Stimulated activated CD4-positive, alpha-beta T cell treated with anti-CD3 and anti-CD28 coated beads, Interleukin-2, amount 100 ng/mL, for 4 hours (primary cell): Measurements from ENCODE around the gene CLDN6.

Experiments used
- DNase-seq: peaks from one replicate; pipeline ENCODE4 v3.0.0-alpha.2; 2020; ENCODE audit warnings: low read depth

Gene CLDN6

DNA sequence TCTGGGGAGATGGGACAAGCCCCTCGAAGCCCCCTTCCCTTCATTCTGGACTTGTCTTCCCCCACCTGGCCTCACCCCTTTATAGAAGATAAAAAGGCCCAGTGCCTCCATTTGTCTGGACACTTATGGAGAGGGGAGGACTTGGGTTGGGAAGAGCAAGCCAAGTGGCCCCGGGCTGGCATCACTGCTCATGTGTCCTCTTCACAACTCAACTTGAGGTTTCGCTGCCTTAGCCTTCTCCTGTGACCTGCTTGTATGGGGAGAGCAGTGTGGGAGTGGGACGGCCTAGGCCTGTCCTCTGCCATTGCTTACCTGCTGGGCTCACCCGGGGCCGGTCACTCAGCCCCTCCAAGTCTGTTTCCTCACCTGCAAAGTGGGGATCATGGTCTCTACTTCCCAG is 47.4 kb downstream of the CLDN6 start:
- DNase-seq: no peak

DNA sequence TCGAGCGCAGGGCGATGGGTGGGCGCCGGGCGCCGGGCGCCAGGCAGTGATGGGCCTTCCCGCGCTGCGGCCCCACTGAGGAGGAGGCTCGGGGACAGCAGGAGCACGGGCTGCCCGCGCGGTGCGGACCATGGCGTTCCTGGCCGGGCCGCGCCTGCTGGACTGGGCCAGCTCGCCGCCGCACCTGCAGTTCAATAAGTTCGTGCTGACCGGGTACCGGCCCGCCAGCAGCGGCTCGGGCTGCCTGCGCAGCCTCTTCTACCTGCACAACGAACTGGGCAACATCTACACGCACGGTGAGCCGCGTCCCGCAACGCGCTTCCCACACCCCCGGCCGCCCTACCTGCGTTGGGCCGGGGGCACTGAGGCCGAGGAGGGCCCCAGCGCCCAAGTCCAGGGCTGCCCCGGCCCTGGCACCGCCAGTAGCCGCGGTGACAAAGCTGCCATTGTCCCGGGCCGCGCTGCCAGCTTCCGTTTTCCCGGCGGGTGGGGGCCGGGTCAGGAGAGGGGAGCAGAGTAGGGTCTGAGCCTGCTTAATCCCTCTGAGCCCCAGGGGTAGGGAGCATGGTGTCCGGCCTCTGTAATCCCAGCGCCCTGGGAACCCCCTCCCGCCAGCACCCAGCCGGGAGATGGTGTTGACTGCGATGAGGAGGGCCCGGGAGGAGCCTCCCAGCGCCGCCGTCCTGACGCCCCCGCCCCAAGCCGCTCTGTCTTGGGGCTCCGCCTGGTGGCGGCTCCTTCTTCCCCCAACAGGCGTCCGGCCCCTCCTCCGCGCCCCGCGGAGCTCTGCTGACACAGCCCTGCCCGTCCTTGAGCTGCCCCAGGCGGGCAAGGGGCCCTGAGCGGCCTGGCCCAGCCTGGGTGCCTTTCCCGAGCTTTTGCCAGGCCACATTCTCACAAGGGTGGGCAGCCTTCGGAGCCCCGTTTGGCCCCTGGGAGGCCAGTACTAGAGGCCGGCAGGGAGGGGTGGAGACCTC is 48.1 kb downstream of the CLDN6 start:
- peak; percentile 61 for DNase-seq

- peak; percentile 66 for DNase-seq
Observed at GRCh38 chr16:2968738-2969544, 49.0 kb downstream of the CLDN6 start, which contains the start of gene PAQR4. Gene PAQR4 (plus strand): TSS chr16:2969348. CDS start chr16:2969675, 327 bp downstream.

GRCh38 chr16:2968368-2968737 is 49.6 kb downstream of the CLDN6 start:
- no peak for DNase-seq

DNA sequence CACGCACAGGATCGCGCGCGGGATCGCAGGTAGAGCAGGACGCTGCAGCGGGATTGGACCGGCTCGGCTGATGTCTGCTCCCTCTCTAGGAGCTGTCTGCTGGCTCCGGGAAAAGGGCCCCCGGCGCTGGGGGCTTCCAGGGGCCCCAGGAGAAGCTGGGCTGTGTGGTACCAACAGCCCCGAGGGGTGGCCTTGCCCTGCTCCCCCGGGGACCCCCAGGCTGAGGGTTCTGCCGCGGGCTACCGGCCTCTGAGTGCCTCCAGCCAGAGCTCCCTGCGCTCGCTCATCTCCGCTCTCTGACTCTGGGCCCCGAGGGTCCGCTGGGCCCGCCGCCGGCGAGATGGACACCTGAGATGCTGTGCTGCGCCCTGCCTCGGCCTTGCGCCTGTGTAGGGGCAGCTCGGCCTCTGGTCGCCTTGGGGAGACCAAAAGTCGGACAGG is 50.2 kb downstream of the CLDN6 start:
- DNase-seq: no peak

- DNase-seq: no peak
Observed at GRCh38 chr16:2967211-2967631, 50.8 kb downstream of the CLDN6 start.

GRCh38 chr16:2966808-2967191 is 51.2 kb downstream of the CLDN6 start:
- DNase-seq: no peak

DNA sequence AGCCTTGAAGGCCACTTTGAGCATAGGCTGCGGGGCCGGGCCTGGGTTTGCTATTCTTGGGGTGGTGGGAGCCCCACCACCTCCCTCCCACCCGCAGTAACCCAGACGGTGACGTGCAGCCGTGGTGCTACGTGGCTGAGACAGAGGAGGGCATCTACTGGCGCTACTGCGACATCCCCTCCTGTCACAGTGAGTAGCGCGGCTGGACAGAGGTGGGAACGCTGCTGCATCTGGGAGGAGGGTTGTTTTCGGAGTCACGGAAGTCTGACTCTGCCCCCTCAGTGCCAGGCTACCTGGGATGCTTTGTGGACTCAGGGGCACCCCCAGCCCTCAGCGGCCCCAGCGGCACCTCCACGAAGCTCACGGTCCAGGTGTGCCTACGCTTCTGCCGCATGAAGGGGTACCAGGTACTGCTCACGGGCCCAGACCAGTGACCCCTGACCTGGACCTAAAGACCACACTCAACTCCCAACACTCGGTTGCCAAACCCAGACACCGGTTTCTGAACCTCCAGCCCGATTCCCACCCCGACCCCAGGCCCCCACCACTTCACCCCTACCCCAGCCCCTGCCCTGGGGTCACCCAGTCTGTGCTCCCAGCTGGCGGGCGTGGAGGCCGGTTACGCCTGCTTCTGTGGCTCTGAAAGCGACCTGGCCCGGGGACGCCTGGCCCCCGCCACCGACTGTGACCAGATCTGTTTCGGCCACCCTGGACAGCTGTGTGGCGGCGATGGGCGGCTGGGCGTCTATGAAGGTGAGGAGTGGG is 51.8 kb downstream of the CLDN6 start:
- no peak for DNase-seq
